HCT116 (cell line): ENCODE results near the gene IL1RAP. TPM values are rescaled to one million over a fixed set of nuclear protein-coding genes. Genes with fewer than 3 reads are reported as not detected.

Experiments used
- ATAC-seq: fragments of 200-7000 bp; cut with Tn5 transposase; 2 replicates; pipeline ENCODE4 v1.9.1; 2020; ENCODE audit warnings: mild to moderate bottlenecking, moderate library complexity
- BruUV-seq: library from RNA; stranded (reverse); fragments of 400-500 nt; replicated peaks from 2 replicates; lab custom pipeline; 2021; lab: Mats Ljungman, UMichigan
- CTCF ChIA-PET: fragments of 300-600 bp; sonication (Branson Sonifier 250); formaldehyde crosslinking; loops from one replicate; lab custom pipeline; 2021; ENCODE audit warnings: antibody characterized with exemption; lab: Charles Lee
- POLR2A ChIA-PET: fragments of 300-600, 350-600 bp; sonication (Branson Sonifier 250); formaldehyde crosslinking; loops from one replicate; lab custom pipeline; 2021; ENCODE audit warnings: antibody characterized with exemption; lab: Charles Lee
- RAD21 ChIA-PET, 2 experiments: fragments of 300-600 bp; sonication (Branson Sonifier 250); formaldehyde crosslinking; loops; one replicate each; lab custom pipeline; 2023; ENCODE audit warnings: low total read pairs in 2 of 2; ENCODE audit not compliant: uncharacterized antibody in 2 of 2, unreplicated experiment in 2 of 2, low non-redundant PET in 1 of 2; lab: Charles Lee
- DNase-seq: peaks from one replicate; pipeline ENCODE4 v3.0.0-alpha.2; 2010; ENCODE audit warnings: low read depth, low spot score
- H2AFZ ChIP-seq: fragments of 200-600 bp; shearing (Covaris generic), sonication (generic); 2 replicates; pipeline ENCODE4 v1.6.1; 2017; ENCODE audit warnings: low read depth, mixed run types, mixed read lengths, antibody characterized with exemption, low read length; ENCODE audit not compliant: poor library complexity, severe bottlenecking
- H3K27ac ChIP-seq: 2 replicates; pipeline ENCODE4 v1.5.1; 2012; ENCODE audit warnings: low read depth, low read length
- H3K27me3 ChIP-seq: fragments of 200-600 bp; sonication (generic); 2 replicates; pipeline ENCODE4 v1.6.1; 2016; ENCODE audit warnings: mixed run types, low read length, mixed read lengths; ENCODE audit not compliant: insufficient read depth
- H3K36me3 ChIP-seq, 2 experiments: fragments of 200-500 bp in 1 of 2; fragments of 200-600 bp in 1 of 2; sonication (Bioruptor generic) in 1 of 2; sonication (generic) in 1 of 2; 2 replicates each; pipeline versions ENCODE4 v1.5.1 to v1.6.1; 2014 to 2016; ENCODE audit warnings: low read length in 2 of 2, inconsistent platforms in 1 of 2, mixed read lengths in 1 of 2, mixed run types in 1 of 2; ENCODE audit not compliant: insufficient read depth in 2 of 2, control insufficient read depth in 1 of 2
- H3K4me1 ChIP-seq, 2 experiments: fragments of 200-600 bp in 1 of 2; sonication (generic) in 1 of 2; 2 replicates each; pipeline versions ENCODE4 v1.5.1 to v1.6.1; 2012 to 2017; ENCODE audit warnings: low read length in 2 of 2, inconsistent platforms in 1 of 2, mild to moderate bottlenecking in 1 of 2, mixed read lengths in 1 of 2, mixed run types in 1 of 2, moderate library complexity in 1 of 2; ENCODE audit not compliant: insufficient read depth in 2 of 2, control insufficient read depth in 1 of 2
- H3K4me2 ChIP-seq: fragments of 200-600 bp; sonication (generic); 2 replicates; pipeline ENCODE4 v1.6.1; 2017; ENCODE audit warnings: mixed run types, low read length, mixed read lengths
- H3K4me3 ChIP-seq, 2 experiments: fragments of 200-600 bp in 1 of 2; sonication (generic) in 1 of 2; replicated peaks in 1 of 2; 2 replicates each; pipeline ENCODE4 v1.5.1; 2011 to 2016; ENCODE audit warnings: low read length in 2 of 2, control low read depth in 1 of 2, low read depth in 1 of 2, mild to moderate bottlenecking in 1 of 2, mixed read lengths in 1 of 2, mixed run types in 1 of 2
- H3K79me2 ChIP-seq: fragments of 200-600 bp; sonication (generic); 2 replicates; pipeline ENCODE4 v1.6.1; 2017; ENCODE audit warnings: mild to moderate bottlenecking, mixed run types, low read length, moderate library complexity, mixed read lengths; ENCODE audit not compliant: insufficient read depth
- H3K9ac ChIP-seq: fragments of 200-600 bp; sonication (generic); 2 replicates; pipeline ENCODE4 v1.6.1; 2016; ENCODE audit warnings: low read length, mixed read lengths
- H3K9me2 ChIP-seq: fragments of 200-600 bp; sonication (generic), shearing (Covaris generic); 2 replicates; pipeline ENCODE4 v1.6.1; 2017; ENCODE audit warnings: mixed run types, mild to moderate bottlenecking, moderate library complexity; ENCODE audit not compliant: insufficient read depth
- H3K9me3 ChIP-seq, 2 experiments: fragments of 200-500 bp in 1 of 2; fragments of 200-600 bp in 1 of 2; sonication (Bioruptor generic) in 1 of 2; sonication (generic) in 1 of 2; 2 replicates each; pipeline ENCODE4 v1.6.1; 2014 to 2017; ENCODE audit warnings: low read length in 2 of 2, mixed read lengths in 2 of 2, inconsistent platforms in 1 of 2, low read depth in 1 of 2, mild to moderate bottlenecking in 1 of 2, mixed run types in 1 of 2, moderate library complexity in 1 of 2; ENCODE audit not compliant: control insufficient read depth in 1 of 2, insufficient read depth in 1 of 2
- H4K20me1 ChIP-seq: fragments of 200-600 bp; sonication (generic), shearing (Covaris generic); 2 replicates; pipeline ENCODE4 v1.6.1; 2017; ENCODE audit warnings: mixed run types, mild to moderate bottlenecking, moderate library complexity; ENCODE audit not compliant: insufficient read depth
- CBX3 ChIP-seq: IDR thresholded peaks from 2 replicates; pipeline ENCODE4 v1.6.1; 2012; ENCODE audit warnings: low read depth
- CEBPB ChIP-seq: IDR thresholded peaks from 2 replicates; pipeline ENCODE4 v1.6.1; 2012; ENCODE audit warnings: low read depth
- EGR1 ChIP-seq: IDR thresholded peaks from 2 replicates; pipeline ENCODE4 v1.6.1; 2012; ENCODE audit warnings: low read depth
- EZH2 ChIP-seq: fragments of 200-600 bp; sonication (generic); IDR thresholded peaks from 2 replicates; pipeline ENCODE4 v1.6.1; 2017; ENCODE audit warnings: antibody characterized with exemption, mixed run types
- EZH2phosphoT487 ChIP-seq: fragments of 200-600 bp; IDR thresholded peaks from 2 replicates; pipeline ENCODE4 v1.6.1; 2018; ENCODE audit warnings: antibody characterized with exemption, borderline replicate concordance
- FOSL1 ChIP-seq: IDR thresholded peaks from 2 replicates; pipeline ENCODE4 v1.6.1; 2012; ENCODE audit warnings: low read depth
- JUND ChIP-seq: IDR thresholded peaks from 2 replicates; pipeline ENCODE4 v1.6.1; 2012
- POLR2A ChIP-seq: IDR thresholded peaks from 2 replicates; pipeline ENCODE4 v1.7.0; 2011; ENCODE audit warnings: borderline replicate concordance; ENCODE audit not compliant: insufficient read depth, insufficient read length; ENCODE audit errors: extremely low read depth
- POLR2AphosphoS5 ChIP-seq: IDR thresholded peaks from 2 replicates; pipeline ENCODE4 v1.6.1; 2011; ENCODE audit warnings: mild to moderate bottlenecking, low read depth, low read length, moderate library complexity
- RAD21 ChIP-seq: IDR thresholded peaks from 2 replicates; pipeline ENCODE4 v1.6.1; 2012; ENCODE audit warnings: low read depth, mild to moderate bottlenecking
- SIN3A ChIP-seq: IDR thresholded peaks from 2 replicates; pipeline ENCODE4 v1.6.1; 2012; ENCODE audit warnings: low read depth
- SP1 ChIP-seq: IDR thresholded peaks from 2 replicates; pipeline ENCODE4 v1.6.1; 2012; ENCODE audit warnings: low read depth
- YY1 ChIP-seq: IDR thresholded peaks from 2 replicates; pipeline ENCODE4 v1.6.1; 2011; ENCODE audit warnings: low read length, low read depth, moderate library complexity, mild to moderate bottlenecking; ENCODE audit not compliant: insufficient replicate concordance; ENCODE audit errors: extremely low read depth
- ZFX ChIP-seq: fragments of 450-650 bp; IDR thresholded peaks from 2 replicates; pipeline ENCODE4 v1.6.1; 2017
- ZNF274 ChIP-seq: fragments of 200-500 bp; sonication (Bioruptor generic); IDR thresholded peaks from 2 replicates; pipeline ENCODE4 v1.6.1; 2014; ENCODE audit warnings: mild to moderate bottlenecking, low read depth, low read length, inconsistent platforms
- intact Hi-C: fragments of 100-400 bp; cut with micrococcal nuclease; formaldehyde crosslinking; loops from 2 replicates; pipeline ENCODE4 v1.10.0; 2022
- total RNA-seq: library from RNA; stranded (reverse); gene quantifications from one replicate; pipeline ENCODE4 v1.2.1, GENCODE V29; 2021; ENCODE audit not compliant: unreplicated experiment
- TF ChIP-seq, protein P1 (sequence below), 3 experiments: fragments of 200-600 bp in 1 of 3; sonication (generic) in 1 of 3; IDR thresholded peaks in 2 of 3; conservative IDR thresholded peaks in 1 of 3; 2 replicates each; pipeline ENCODE4 v1.5.1; 2012 to 2017; ENCODE audit warnings: low read depth in 2 of 3, low read length in 2 of 3, antibody characterized with exemption in 1 of 3, borderline replicate concordance in 1 of 3, control low read depth in 1 of 3, mild to moderate bottlenecking in 1 of 3, mixed read lengths in 1 of 3, mixed run types in 1 of 3, moderate library complexity in 1 of 3; ENCODE audit not compliant: insufficient read depth in 1 of 3
- TF ChIP-seq, protein P2 (sequence below): IDR thresholded peaks from 2 replicates; pipeline ENCODE4 v1.6.1; 2012
- TF ChIP-seq, protein P3 (sequence below): IDR thresholded peaks from 2 replicates; pipeline ENCODE4 v1.6.1; 2012

IL1RAP gene
- total RNA-seq, 1 experiment from 2014 or later, result 5.8 TPM

DNA sequence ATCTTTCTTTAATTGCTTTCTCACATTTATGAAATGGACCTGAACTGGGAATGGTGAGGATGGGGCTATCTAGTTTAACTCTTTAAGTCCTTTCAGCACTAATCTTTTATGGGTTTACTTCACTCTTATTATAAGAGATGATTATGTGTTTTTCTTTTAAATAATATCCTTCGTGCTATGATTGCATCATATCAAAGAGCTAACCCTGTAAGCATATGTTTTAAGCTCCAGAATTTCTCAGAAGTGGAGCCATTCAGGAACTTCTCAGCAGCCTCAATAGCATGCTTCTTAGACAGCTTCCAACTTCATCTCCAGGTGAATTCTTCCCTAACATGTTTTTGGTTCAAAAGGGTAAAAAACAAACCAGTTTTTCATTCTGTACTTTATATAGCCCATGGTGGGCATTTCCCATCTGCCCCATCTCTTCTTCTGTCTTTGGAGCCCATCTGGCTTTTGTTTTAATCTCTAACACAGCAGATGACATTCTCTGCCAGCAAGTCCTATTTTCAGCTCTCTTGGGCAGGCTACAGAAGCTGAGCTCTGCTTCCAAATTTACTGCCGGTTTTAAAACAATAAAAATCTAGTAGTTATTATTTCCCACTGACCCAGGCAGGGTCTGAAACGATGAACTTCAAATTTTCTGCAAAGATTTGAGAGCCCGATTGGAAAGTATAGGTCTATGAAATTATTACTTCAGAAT is 26.8 kb upstream of the IL1RAP start:
- Histone ChIP-seq H3K9me3 (no peaks in the 10 kb centered on the region), H3K36me3 (no peaks in the 10 kb centered on the region), H4K20me1 (no peaks in the 10 kb centered on the region), H3K79me2 (no peaks in the 10 kb centered on the region), H3K4me1 (peaks cover 0 to 4% of the 10 kb centered on the region in 2 experiments; a peak in 1 of 4 replicates), H3K9me2 (no peaks in the 10 kb centered on the region), H3K9ac (no peak overlapping the region), H3K27me3 (no peaks in the 10 kb centered on the region), H3K4me3 (no peak overlapping the region), H3K27ac (no peak overlapping the region), H2AFZ (no peak overlapping the region), H3K4me2 (no peak overlapping the region)
- POLR2A ChIA-PET, result no interaction called here
- DNase-seq, result no peak
- intact Hi-C loops, result no loop called here
- CTCF ChIA-PET, result no interaction called here
- RAD21 ChIA-PET, result no interaction called here
- no peak for TF ChIP-seq ZNF274
- no peak for TF ChIP-seq EZH2
- TF ChIP-seq FOSL1, result no peak
- TF ChIP-seq SIN3A, result no peak
- no peak for TF ChIP-seq EZH2phosphoT487
- TF ChIP-seq CBX3, result no peak
- no peak for TF ChIP-seq ZFX
- TF ChIP-seq, protein P1, sequence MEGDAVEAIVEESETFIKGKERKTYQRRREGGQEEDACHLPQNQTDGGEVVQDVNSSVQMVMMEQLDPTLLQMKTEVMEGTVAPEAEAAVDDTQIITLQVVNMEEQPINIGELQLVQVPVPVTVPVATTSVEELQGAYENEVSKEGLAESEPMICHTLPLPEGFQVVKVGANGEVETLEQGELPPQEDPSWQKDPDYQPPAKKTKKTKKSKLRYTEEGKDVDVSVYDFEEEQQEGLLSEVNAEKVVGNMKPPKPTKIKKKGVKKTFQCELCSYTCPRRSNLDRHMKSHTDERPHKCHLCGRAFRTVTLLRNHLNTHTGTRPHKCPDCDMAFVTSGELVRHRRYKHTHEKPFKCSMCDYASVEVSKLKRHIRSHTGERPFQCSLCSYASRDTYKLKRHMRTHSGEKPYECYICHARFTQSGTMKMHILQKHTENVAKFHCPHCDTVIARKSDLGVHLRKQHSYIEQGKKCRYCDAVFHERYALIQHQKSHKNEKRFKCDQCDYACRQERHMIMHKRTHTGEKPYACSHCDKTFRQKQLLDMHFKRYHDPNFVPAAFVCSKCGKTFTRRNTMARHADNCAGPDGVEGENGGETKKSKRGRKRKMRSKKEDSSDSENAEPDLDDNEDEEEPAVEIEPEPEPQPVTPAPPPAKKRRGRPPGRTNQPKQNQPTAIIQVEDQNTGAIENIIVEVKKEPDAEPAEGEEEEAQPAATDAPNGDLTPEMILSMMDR (IDR thresholded peaks at IDR 0.05 in 2 of 3, conservative IDR thresholded peaks at IDR 0.05 in 1 of 3; ENCODE audit: borderline replicate concordance in 1 of 3, insufficient read depth in 1 of 3, low read depth in 2 of 3, low read length in 2 of 3), result no peak
- TF ChIP-seq, protein P2, sequence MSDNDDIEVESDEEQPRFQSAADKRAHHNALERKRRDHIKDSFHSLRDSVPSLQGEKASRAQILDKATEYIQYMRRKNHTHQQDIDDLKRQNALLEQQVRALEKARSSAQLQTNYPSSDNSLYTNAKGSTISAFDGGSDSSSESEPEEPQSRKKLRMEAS, result no peak
- TF ChIP-seq CEBPB, result no peak
- TF ChIP-seq RAD21, result no peak
- no peak for TF ChIP-seq POLR2A
- TF ChIP-seq POLR2AphosphoS5, result no peak
- TF ChIP-seq, protein P3, sequence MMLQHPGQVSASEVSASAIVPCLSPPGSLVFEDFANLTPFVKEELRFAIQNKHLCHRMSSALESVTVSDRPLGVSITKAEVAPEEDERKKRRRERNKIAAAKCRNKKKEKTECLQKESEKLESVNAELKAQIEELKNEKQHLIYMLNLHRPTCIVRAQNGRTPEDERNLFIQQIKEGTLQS, result no peak
- TF ChIP-seq SP1, result no peak
- no peak for TF ChIP-seq JUND
- TF ChIP-seq EGR1, result no peak
- no peak for TF ChIP-seq YY1
- no TSS peak for BruUV-seq
- no peak for ATAC-seq
